Neural cell (in vitro differentiated cells): ENCODE measurements around the gene HLCS. TPM values are rescaled to one million over a fixed set of nuclear protein-coding genes. Genes with fewer than 3 reads are reported as not detected.

Experiments used
- H2AFZ ChIP-seq: fragments of 200-600, 300-800 bp; sonication (generic), shearing (Covaris generic); 2 replicates; pipeline ENCODE4 v1.6.0; 2014; ENCODE audit warnings: low read depth, mild to moderate bottlenecking, antibody characterized with exemption, low read length, moderate library complexity
- H3F3A ChIP-seq: fragments of 200-600 bp; shearing (Covaris generic); 2 replicates; pipeline ENCODE4 v1.6.1; 2016; ENCODE audit warnings: mild to moderate bottlenecking, moderate library complexity, mixed read lengths, antibody characterized with exemption, low read length; ENCODE audit not compliant: insufficient read depth, poor library complexity, severe bottlenecking
- H3K27ac ChIP-seq: fragments of 200-600, 300-800 bp; sonication (generic), shearing (Covaris generic); 2 replicates; pipeline ENCODE4 v1.5.1; 2014; ENCODE audit warnings: mild to moderate bottlenecking, low read length, moderate library complexity
- H3K27me3 ChIP-seq: fragments of 300-800, 200-600 bp; sonication (generic), shearing (Covaris generic); 2 replicates; pipeline ENCODE4 v1.6.0; 2014; ENCODE audit warnings: mild to moderate bottlenecking, low read depth, low read length, moderate library complexity; ENCODE audit not compliant: insufficient read depth
- H3K36me3 ChIP-seq: fragments of 300-800, 200-600 bp; sonication (generic), shearing (Covaris generic); 2 replicates; pipeline ENCODE4 v1.5.1; 2014; ENCODE audit warnings: mild to moderate bottlenecking, antibody characterized with exemption, low read length, moderate library complexity; ENCODE audit not compliant: insufficient read depth
- H3K4me2 ChIP-seq: fragments of 300-800, 200-600 bp; sonication (generic), shearing (Covaris generic); 2 replicates; pipeline ENCODE4 v1.6.0; 2014; ENCODE audit warnings: mild to moderate bottlenecking, low read length
- H3K4me3 ChIP-seq: fragments of 300-800, 200-600 bp; sonication (generic), shearing (Covaris generic); 2 replicates; pipeline ENCODE4 v1.5.1; 2014; ENCODE audit warnings: mild to moderate bottlenecking, low read length, moderate library complexity
- H3K79me2 ChIP-seq: fragments of 200-600 bp; shearing (Covaris generic); replicated peaks from 2 replicates; pipeline ENCODE4 v1.6.0; 2014; ENCODE audit warnings: mild to moderate bottlenecking, low read length, moderate library complexity; ENCODE audit not compliant: insufficient read depth
- H3K9ac ChIP-seq: fragments of 300-800, 200-600 bp; sonication (generic), shearing (Covaris generic); 2 replicates; pipeline ENCODE4 v1.6.1; 2016; ENCODE audit warnings: mild to moderate bottlenecking, low read length, mixed read lengths
- H3K9me2 ChIP-seq: fragments of 200-600 bp; shearing (Covaris generic); 2 replicates; pipeline ENCODE4 v1.6.1; 2016; ENCODE audit warnings: mild to moderate bottlenecking, low read length, mixed read lengths; ENCODE audit not compliant: insufficient read depth
- H3K9me3 ChIP-seq: fragments of 200-600, 300-800 bp; sonication (generic), shearing (Covaris generic); 2 replicates; pipeline ENCODE4 v1.6.1; 2016; ENCODE audit warnings: mild to moderate bottlenecking, mixed run types, low read length, moderate library complexity, mixed read lengths
- H4K20me1 ChIP-seq: fragments of 200-600 bp; shearing (Covaris generic); 2 replicates; pipeline ENCODE4 v1.6.1; 2016; ENCODE audit warnings: mild to moderate bottlenecking, mixed run types; ENCODE audit not compliant: insufficient read depth
- EZH2 ChIP-seq: fragments of 200-600, 300-800 bp; shearing (Covaris generic), sonication (generic); IDR thresholded peaks from 2 replicates; pipeline ENCODE4 v1.6.1; 2014; ENCODE audit warnings: antibody characterized with exemption, low read length, borderline replicate concordance, mild to moderate bottlenecking; ENCODE audit not compliant: insufficient read depth, poor library complexity, severe bottlenecking
- SMC3 ChIP-seq: fragments of 450-650 bp; conservative IDR thresholded peaks from 2 replicates; pipeline ENCODE4 v1.6.1; 2014; ENCODE audit warnings: antibody characterized with exemption, mild to moderate bottlenecking, moderate library complexity; ENCODE audit not compliant: poor library complexity
- TAF1 ChIP-seq: IDR thresholded peaks from 2 replicates; pipeline ENCODE4 v1.6.1; 2012; ENCODE audit warnings: low read depth
- polyA plus RNA-seq: library from polyadenylated mRNA; depleted of rRNA; stranded (reverse); fragments of >200 nt; gene quantifications from 2 replicates; pipeline ENCODE4 v1.2.3, GENCODE V29; 2014
- small RNA-seq, 3 experiments: library from RNA; depleted of rRNA; stranded (forward); fragments of <200 nt; gene quantifications; one replicate each; pipeline ENCODE3, GENCODE V24; 2012
- TF ChIP-seq, protein P1 (sequence below): IDR thresholded peaks from 2 replicates; pipeline ENCODE4 v1.6.1; 2012; ENCODE audit warnings: borderline replicate concordance

HLCS gene
- polyA plus RNA-seq, 1 donor from 2014 or later = 12.1 TPM

DNA sequence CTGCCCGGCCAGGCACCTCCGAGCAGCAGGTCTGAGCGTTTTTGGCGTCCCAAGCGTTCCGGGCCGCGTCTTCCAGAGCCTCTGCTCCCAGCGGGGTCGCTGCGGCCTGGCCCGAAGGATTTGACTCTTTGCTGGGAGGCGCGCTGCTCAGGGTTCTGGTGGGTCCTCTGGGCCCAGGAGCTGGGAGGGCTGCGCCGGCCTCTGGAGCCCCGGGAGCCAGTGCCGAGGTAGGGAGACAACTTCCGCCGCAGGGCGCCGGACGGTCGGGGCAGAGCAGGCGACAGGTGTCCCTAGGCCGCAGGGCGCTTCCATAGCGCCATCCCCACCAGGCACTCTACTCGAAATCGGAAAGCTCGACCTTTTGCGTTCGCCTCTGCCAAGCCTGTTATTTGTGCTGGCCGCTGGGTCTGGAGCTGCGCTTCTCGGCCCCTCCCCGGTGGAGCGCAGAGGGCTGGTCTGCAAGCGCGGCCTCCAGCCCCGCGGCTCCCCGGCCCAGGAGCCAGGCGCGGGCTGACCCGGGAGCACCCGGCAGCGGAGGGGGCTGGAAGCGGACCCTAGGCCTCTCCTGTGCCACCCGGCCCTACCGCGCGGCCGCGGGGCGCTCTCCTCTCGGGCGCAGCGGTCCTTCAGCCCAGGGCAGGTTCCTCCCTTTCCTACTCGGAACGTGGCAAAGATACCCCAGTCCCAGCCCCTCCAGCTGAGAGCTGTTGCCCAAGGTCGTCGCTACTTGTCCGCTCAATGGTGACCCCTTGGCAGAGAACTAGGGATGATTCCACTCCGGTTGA, 265.3 kb downstream of the HLCS start:
- Histone ChIP-seq H3K79me2 (no peaks in the 10 kb centered on the region), H3F3A (no peaks in the 10 kb centered on the region), H3K9ac (no peak overlapping the region), H3K27ac (no peak overlapping the region), H3K4me2 (no peak overlapping the region), H3K9me2 (no peaks in the 10 kb centered on the region), H3K4me3 (no peak overlapping the region), H3K36me3 (no peaks in the 10 kb centered on the region), H3K27me3 (peaks cover 99% of the 10 kb centered on the region), H2AFZ (no peak overlapping the region), H4K20me1 (no peaks in the 10 kb centered on the region), H3K9me3 (no peaks in the 10 kb centered on the region)
- TF ChIP-seq SMC3 (no peak), EZH2 (peak; percentile 13), TAF1 (no peak)
- TF ChIP-seq, protein P1, sequence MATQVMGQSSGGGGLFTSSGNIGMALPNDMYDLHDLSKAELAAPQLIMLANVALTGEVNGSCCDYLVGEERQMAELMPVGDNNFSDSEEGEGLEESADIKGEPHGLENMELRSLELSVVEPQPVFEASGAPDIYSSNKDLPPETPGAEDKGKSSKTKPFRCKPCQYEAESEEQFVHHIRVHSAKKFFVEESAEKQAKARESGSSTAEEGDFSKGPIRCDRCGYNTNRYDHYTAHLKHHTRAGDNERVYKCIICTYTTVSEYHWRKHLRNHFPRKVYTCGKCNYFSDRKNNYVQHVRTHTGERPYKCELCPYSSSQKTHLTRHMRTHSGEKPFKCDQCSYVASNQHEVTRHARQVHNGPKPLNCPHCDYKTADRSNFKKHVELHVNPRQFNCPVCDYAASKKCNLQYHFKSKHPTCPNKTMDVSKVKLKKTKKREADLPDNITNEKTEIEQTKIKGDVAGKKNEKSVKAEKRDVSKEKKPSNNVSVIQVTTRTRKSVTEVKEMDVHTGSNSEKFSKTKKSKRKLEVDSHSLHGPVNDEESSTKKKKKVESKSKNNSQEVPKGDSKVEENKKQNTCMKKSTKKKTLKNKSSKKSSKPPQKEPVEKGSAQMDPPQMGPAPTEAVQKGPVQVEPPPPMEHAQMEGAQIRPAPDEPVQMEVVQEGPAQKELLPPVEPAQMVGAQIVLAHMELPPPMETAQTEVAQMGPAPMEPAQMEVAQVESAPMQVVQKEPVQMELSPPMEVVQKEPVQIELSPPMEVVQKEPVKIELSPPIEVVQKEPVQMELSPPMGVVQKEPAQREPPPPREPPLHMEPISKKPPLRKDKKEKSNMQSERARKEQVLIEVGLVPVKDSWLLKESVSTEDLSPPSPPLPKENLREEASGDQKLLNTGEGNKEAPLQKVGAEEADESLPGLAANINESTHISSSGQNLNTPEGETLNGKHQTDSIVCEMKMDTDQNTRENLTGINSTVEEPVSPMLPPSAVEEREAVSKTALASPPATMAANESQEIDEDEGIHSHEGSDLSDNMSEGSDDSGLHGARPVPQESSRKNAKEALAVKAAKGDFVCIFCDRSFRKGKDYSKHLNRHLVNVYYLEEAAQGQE = no peak

Small RNA genes within 50 kb of the gene (small RNA-seq; reads per million reads assigned to genes)
- gene RF00019 = 0 to 1.2 (median 0) reads per million in 3 experiments
- 0.13 to 0.57 (median 0.13) reads per million in 3 experiments for gene RNA5SP491

Other genes starting within 250 kb of the HLCS start
- 0.24 and 0.76 TPM in 2 replicates for gene RIPPLY3, start 40.0 kb upstream of the HLCS start, polyA plus RNA-seq
- 32.1 and 38.5 TPM in 2 replicates for gene PIGP, start 106.4 kb upstream of the HLCS start, polyA plus RNA-seq
- gene TTC3, start 106.6 kb upstream of the HLCS start, polyA plus RNA-seq = 332 and 351 TPM in 2 replicates